Measurements from ENCODE around the gene FAM219B.

The FAM219B gene

GRCh38 chr15:74873036-74873755 lies 33.5 kb downstream of the FAM219B start, which contains the start of gene SCAMP2:
TSS of gene SCAMP2 (minus strand) at chr15:74873365. CDS start at chr15:74873255, 110 bp downstream.
- TF ChIP-seq, protein P1, sequence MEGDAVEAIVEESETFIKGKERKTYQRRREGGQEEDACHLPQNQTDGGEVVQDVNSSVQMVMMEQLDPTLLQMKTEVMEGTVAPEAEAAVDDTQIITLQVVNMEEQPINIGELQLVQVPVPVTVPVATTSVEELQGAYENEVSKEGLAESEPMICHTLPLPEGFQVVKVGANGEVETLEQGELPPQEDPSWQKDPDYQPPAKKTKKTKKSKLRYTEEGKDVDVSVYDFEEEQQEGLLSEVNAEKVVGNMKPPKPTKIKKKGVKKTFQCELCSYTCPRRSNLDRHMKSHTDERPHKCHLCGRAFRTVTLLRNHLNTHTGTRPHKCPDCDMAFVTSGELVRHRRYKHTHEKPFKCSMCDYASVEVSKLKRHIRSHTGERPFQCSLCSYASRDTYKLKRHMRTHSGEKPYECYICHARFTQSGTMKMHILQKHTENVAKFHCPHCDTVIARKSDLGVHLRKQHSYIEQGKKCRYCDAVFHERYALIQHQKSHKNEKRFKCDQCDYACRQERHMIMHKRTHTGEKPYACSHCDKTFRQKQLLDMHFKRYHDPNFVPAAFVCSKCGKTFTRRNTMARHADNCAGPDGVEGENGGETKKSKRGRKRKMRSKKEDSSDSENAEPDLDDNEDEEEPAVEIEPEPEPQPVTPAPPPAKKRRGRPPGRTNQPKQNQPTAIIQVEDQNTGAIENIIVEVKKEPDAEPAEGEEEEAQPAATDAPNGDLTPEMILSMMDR (IDR thresholded peaks at IDR 0.05; ENCODE audit: insufficient read depth, low read depth, low read length, missing control alignments) = no peak
- peak; percentile 96 for DNase-seq (ENCODE audit: low read depth)
- peak within 1 kb of the TSS; percentile 75 for H3K4me3 ChIP-seq (ENCODE audit: low read length)

DNA sequence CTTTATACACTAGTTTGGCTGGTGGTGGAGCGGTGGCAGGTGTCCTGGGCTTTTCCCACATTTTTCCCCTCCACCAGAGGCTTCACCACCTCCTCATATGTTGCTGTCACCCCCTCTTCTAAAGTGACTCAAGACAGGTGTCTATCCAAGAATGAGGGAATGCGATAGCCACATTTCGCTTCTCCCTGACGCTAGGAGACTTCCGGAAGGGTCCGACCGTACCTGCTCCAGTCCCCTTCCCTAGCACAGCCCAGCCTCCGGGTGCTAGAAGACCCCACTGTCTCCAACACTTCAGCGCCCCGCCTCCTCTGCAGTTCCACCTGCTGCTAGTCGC lies 34.0 kb downstream of the FAM219B start:
- DNase-seq (ENCODE audit: low read depth) = no peak
- TF ChIP-seq, protein P1 (IDR thresholded peaks at IDR 0.05; ENCODE audit: insufficient read depth, low read depth, low read length, missing control alignments) = no peak
- peak overlapping the region; percentile 75 for H3K4me3 ChIP-seq (ENCODE audit: low read length)

- DNase-seq (ENCODE audit: low read depth) = peak; percentile 81
- H3K4me3 ChIP-seq (ENCODE audit: low read length) = no peak overlapping the region
- TF ChIP-seq, protein P1 (IDR thresholded peaks at IDR 0.05; ENCODE audit: insufficient read depth, low read depth, low read length, missing control alignments) = no peak
Measured at GRCh38 chr15:74870436-74871215, 36.0 kb downstream of the FAM219B start.

DNA sequence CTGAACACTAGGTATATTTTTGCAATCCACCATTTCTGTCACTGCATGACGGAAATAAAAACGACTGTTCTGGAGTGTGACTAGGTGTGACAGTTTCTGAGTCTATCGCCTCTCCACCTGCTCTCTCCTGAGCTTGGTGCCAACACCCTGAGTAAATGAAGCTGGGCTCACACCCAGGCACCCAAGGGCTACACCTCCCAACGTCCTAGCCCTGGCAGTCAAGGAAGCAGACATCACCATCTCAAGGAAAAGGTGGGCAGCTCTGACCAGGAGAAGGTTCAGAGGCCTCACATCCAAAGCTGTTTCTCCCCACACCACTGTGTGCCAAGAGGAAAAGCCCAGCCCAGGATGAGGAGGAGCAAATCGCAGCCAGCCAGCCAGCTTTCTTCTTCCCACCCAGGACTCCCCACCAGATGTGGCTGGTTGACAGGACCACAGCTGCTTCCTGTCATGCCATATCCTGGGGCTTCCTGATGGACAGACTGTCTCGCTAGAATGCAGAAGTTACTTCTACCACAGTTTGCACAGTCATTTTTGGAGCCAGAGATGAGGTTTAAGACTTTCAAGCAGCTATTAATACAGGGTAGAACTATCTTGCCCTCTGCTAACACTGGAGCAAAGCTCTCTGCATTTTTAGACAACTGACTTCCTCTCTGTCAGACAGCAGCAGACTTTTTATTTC lies 36.8 kb downstream of the FAM219B start:
- DNase-seq (ENCODE audit: low read depth) = no peak
- TF ChIP-seq, protein P1 (IDR thresholded peaks at IDR 0.05; ENCODE audit: insufficient read depth, low read depth, low read length, missing control alignments) = no peak

GRCh38 chr15:74869372-74869725 lies 37.3 kb downstream of the FAM219B start:
- DNase-seq (ENCODE audit: low read depth) = no peak
- TF ChIP-seq, protein P1 (IDR thresholded peaks at IDR 0.05; ENCODE audit: insufficient read depth, low read depth, low read length, missing control alignments) = no peak
- no peak overlapping the region for H3K4me3 ChIP-seq (ENCODE audit: low read length)

More for the DNA sequence above, 36.8 kb downstream of the FAM219B start:
- no peak overlapping the region for H3K4me3 ChIP-seq (ENCODE audit: low read length)

DNA sequence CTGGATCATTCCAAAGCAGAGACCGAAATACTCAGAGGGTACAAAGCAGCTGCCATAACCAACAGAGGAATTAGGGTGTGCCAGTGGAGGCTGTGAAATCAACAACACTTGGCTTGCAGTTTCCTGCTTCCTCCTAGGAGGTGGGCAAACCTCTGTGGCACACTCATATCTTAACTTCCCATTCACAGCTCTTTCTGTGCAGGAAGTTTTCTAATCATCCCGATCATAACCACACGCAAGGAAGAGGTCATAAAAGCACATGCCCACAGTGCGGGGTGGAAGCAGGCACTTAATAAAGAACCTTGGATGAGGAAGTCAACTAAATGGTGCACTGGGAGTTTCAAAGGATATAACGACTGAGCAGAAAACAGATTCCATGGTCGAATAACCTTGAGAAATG lies 38.6 kb downstream of the FAM219B start:
- no peak overlapping the region for H3K4me3 ChIP-seq (ENCODE audit: low read length)
- peak; percentile 41 for DNase-seq (ENCODE audit: low read depth)
- TF ChIP-seq, protein P1 (IDR thresholded peaks at IDR 0.05; ENCODE audit: insufficient read depth, low read depth, low read length, missing control alignments) = no peak

Data from epithelial cell of esophagus (primary cell).